NCI-H524 treated with DMSO at 0.1 percent for 48 hours (cell line): ENCODE measurements around the gene TMPRSS7.

Experiments
- DNase-seq: peaks from one replicate; lab custom pipeline; 2025; lab: John Stamatoyannopoulos, UW

TMPRSS7 gene

GRCh38 chr3:112096176-112096575, 61.6 kb downstream of the TMPRSS7 start:
- no peak for DNase-seq

GRCh38 chr3:112097378-112097777, 62.8 kb downstream of the TMPRSS7 start:
- DNase-seq = no peak

GRCh38 chr3:112101916-112102315, 67.4 kb downstream of the TMPRSS7 start:
- no peak for DNase-seq

GRCh38 chr3:112104774-112105173, 70.2 kb downstream of the TMPRSS7 start:
- no peak for DNase-seq

- DNase-seq = no peak
Measured at GRCh38 chr3:112109322-112109721, 74.8 kb downstream of the TMPRSS7 start.

GRCh38 chr3:112111785-112112402, 77.4 kb downstream of the TMPRSS7 start:
- peak; percentile 53 for DNase-seq

GRCh38 chr3:112114576-112115160, 80.1 kb downstream of the TMPRSS7 start:
- no peak for DNase-seq

GRCh38 chr3:112115161-112115739, 80.7 kb downstream of the TMPRSS7 start:
- no peak for DNase-seq

- no peak for DNase-seq
Measured at GRCh38 chr3:112115806-112116383, 81.4 kb downstream of the TMPRSS7 start.

GRCh38 chr3:112116748-112117186, 82.2 kb downstream of the TMPRSS7 start:
- DNase-seq = no peak

- no peak for DNase-seq
Measured at GRCh38 chr3:112117415-112117814, 82.9 kb downstream of the TMPRSS7 start.

GRCh38 chr3:112117841-112118571, 83.5 kb downstream of the TMPRSS7 start:
- no peak for DNase-seq

GRCh38 chr3:112119962-112120836, 85.7 kb downstream of the TMPRSS7 start:
- no peak for DNase-seq

- no peak for DNase-seq
Measured at GRCh38 chr3:112121577-112122547, 87.3 kb downstream of the TMPRSS7 start.

- no peak for DNase-seq
Measured at GRCh38 chr3:112122870-112123269, 88.3 kb downstream of the TMPRSS7 start.

GRCh38 chr3:112123548-112123947, 89.0 kb downstream of the TMPRSS7 start:
- DNase-seq = no peak

- no peak for DNase-seq
Measured at GRCh38 chr3:112124907-112125607, 90.5 kb downstream of the TMPRSS7 start.

GRCh38 chr3:112126511-112126911, 92.0 kb downstream of the TMPRSS7 start:
- DNase-seq = no peak
